Measurements from ENCODE around the gene TIAM1.

DNA sequence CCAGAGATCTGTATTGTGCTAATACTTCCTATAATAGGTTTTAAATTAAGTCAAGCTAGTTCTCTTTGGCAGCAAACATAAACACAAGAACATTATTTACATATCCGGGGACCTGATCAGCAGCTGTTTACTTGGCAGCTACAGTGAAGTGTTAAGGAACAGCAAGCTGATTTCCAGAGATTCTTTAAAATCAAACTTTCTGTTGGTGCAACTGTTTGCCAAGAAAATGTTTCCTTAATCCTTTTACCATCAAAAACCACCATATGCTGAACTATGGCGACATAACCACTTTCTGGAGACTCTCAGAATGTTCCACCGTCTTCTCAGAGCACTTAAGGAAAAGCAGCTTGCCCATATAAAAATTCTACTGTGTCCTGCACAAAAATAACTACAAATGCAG is 198.8 kb downstream of the TIAM1 start:
- TF ChIP-seq, protein P1, sequence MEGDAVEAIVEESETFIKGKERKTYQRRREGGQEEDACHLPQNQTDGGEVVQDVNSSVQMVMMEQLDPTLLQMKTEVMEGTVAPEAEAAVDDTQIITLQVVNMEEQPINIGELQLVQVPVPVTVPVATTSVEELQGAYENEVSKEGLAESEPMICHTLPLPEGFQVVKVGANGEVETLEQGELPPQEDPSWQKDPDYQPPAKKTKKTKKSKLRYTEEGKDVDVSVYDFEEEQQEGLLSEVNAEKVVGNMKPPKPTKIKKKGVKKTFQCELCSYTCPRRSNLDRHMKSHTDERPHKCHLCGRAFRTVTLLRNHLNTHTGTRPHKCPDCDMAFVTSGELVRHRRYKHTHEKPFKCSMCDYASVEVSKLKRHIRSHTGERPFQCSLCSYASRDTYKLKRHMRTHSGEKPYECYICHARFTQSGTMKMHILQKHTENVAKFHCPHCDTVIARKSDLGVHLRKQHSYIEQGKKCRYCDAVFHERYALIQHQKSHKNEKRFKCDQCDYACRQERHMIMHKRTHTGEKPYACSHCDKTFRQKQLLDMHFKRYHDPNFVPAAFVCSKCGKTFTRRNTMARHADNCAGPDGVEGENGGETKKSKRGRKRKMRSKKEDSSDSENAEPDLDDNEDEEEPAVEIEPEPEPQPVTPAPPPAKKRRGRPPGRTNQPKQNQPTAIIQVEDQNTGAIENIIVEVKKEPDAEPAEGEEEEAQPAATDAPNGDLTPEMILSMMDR (conservative IDR thresholded peaks at IDR 0.05): no peak
- no peak for TF ChIP-seq EZH2 (IDR thresholded peaks at IDR 0.05; ENCODE audit: low read depth)

Measured in PC-9 (cell line).